NT2/D1 (cell line): ENCODE results near the gene GGCT.

Source experiments
- DNase-seq: peaks from one replicate; pipeline ENCODE4 v3.0.0-alpha.2; 2011; ENCODE audit warnings: low read depth, low spot score
- H3K27me3 ChIP-seq: 2 replicates; pipeline ENCODE4 v1.6.0; 2011; ENCODE audit warnings: mild to moderate bottlenecking; ENCODE audit not compliant: insufficient read length, insufficient read depth
- H3K36me3 ChIP-seq: 2 replicates; pipeline ENCODE4 v1.6.1; 2011; ENCODE audit warnings: mild to moderate bottlenecking, low read length, mixed read lengths; ENCODE audit not compliant: insufficient read depth, insufficient read length
- H3K4me1 ChIP-seq: 2 replicates; pipeline ENCODE4 v1.5.1; 2011; ENCODE audit not compliant: insufficient read depth, insufficient read length
- H3K4me3 ChIP-seq: 2 replicates; pipeline ENCODE4 v1.5.1; 2011; ENCODE audit warnings: low read depth; ENCODE audit not compliant: insufficient read length
- H3K9ac ChIP-seq: 2 replicates; pipeline ENCODE4 v1.6.0; 2011; ENCODE audit warnings: low read depth; ENCODE audit not compliant: insufficient read length
- H3K9me3 ChIP-seq: 2 replicates; pipeline ENCODE4 v1.5.1; 2011; ENCODE audit warnings: mild to moderate bottlenecking, low read length; ENCODE audit not compliant: insufficient read depth
- YY1 ChIP-seq: IDR thresholded peaks from 2 replicates; pipeline ENCODE4 v1.6.1; 2011; ENCODE audit not compliant: insufficient read length, insufficient read depth
- ZNF274 ChIP-seq: IDR thresholded peaks from 2 replicates; pipeline ENCODE4 v1.6.1; 2011; ENCODE audit warnings: mild to moderate bottlenecking, low read depth, low read length

Gene GGCT

GRCh38 chr7:30447466-30447865, 57.2 kb downstream of the GGCT start:
- no peak for DNase-seq
- Histone ChIP-seq H3K9me3 (peaks cover 4% of the 10 kb centered on the region; the same call in 1 of the 2 replicates), H3K36me3 (peaks cover 69% of the 10 kb centered on the region), H3K27me3 (no peaks in the 10 kb centered on the region), H3K4me1 (peaks cover 13% of the 10 kb centered on the region), H3K4me3 (no peak overlapping the region), H3K9ac (no peak overlapping the region)
- TF ChIP-seq ZNF274 (no peak), YY1 (no peak)
